ENCODE data around the gene GPR137B. TPM values are rescaled to one million over a fixed set of nuclear protein-coding genes. Genes with fewer than 3 reads are reported as not detected.

GPR137B gene
- total RNA-seq, 4 donors from 2014 or later, result 0.29 to 15.1 (median 11.2) TPM

GRCh38 chr1:236163463-236164153, 21.3 kb downstream of the GPR137B start:
- intact Hi-C loops (cut with DNase I; ENCODE audit: low total_unique reads), result no loop called here
- H3K4me1 ChIP-seq, result no peaks in the 10 kb centered on the region
- no peaks in the 10 kb centered on the region for H3K36me3 ChIP-seq
- no peaks in the 10 kb centered on the region for H3K27me3 ChIP-seq
- H3K9me3 ChIP-seq, result peaks cover 0 to 5% of the 10 kb centered on the region in 2 donors
- no peak for DNase-seq
- H3K27ac ChIP-seq, result no peak overlapping the region
- H3K4me3 ChIP-seq, result no peak overlapping the region
- TF ChIP-seq CTCF (IDR thresholded peaks at IDR 0.05), result no peak
- TF ChIP-seq POLR2A (IDR thresholded peaks at IDR 0.05), result no peak

GRCh38 chr1:236164273-236164672, 21.9 kb downstream of the GPR137B start:
- no peaks in the 10 kb centered on the region for H3K4me1 ChIP-seq
- no peak for DNase-seq
- H3K4me3 ChIP-seq, result no peak overlapping the region
- no peak overlapping the region for H3K27ac ChIP-seq
- TF ChIP-seq CTCF (IDR thresholded peaks at IDR 0.05) (no peak), POLR2A (IDR thresholded peaks at IDR 0.05) (no peak)
- no peaks in the 10 kb centered on the region for H3K27me3 ChIP-seq
- no peaks in the 10 kb centered on the region for H3K36me3 ChIP-seq
- intact Hi-C loops (cut with DNase I; ENCODE audit: low total_unique reads), result no loop called here
- H3K9me3 ChIP-seq, result peaks cover 0 to 5% of the 10 kb centered on the region in 2 donors

GRCh38 chr1:236165238-236165981, 23.1 kb downstream of the GPR137B start:
- H3K36me3 ChIP-seq, result no peaks in the 10 kb centered on the region
- intact Hi-C loops (cut with DNase I; ENCODE audit: low total_unique reads), result no loop called here
- peaks cover 0 to 5% of the 10 kb centered on the region in 2 donors for H3K9me3 ChIP-seq
- no peak for DNase-seq
- no peak overlapping the region for H3K4me3 ChIP-seq
- no peaks in the 10 kb centered on the region for H3K4me1 ChIP-seq
- H3K27me3 ChIP-seq, result no peaks in the 10 kb centered on the region
- H3K27ac ChIP-seq, result no peak overlapping the region
- TF ChIP-seq POLR2A (IDR thresholded peaks at IDR 0.05) (no peak), CTCF (IDR thresholded peaks at IDR 0.05) (no peak)

GRCh38 chr1:236166041-236166440, 23.7 kb downstream of the GPR137B start:
- Histone ChIP-seq H3K4me3 (no peak overlapping the region), H3K4me1 (no peaks in the 10 kb centered on the region), H3K9me3 (peaks cover 0 to 5% of the 10 kb centered on the region in 2 donors), H3K36me3 (no peaks in the 10 kb centered on the region), H3K27ac (no peak overlapping the region), H3K27me3 (no peaks in the 10 kb centered on the region)
- intact Hi-C loops (cut with DNase I; ENCODE audit: low total_unique reads), result no loop called here
- DNase-seq, result no peak
- no peak for TF ChIP-seq POLR2A (IDR thresholded peaks at IDR 0.05)
- TF ChIP-seq CTCF (IDR thresholded peaks at IDR 0.05), result no peak

GRCh38 chr1:236167154-236167553, 24.8 kb downstream of the GPR137B start:
- no peaks in the 10 kb centered on the region for H3K4me1 ChIP-seq
- H3K27ac ChIP-seq, result no peak overlapping the region
- DNase-seq, result no peak
- no peaks in the 10 kb centered on the region for H3K36me3 ChIP-seq
- TF ChIP-seq POLR2A (IDR thresholded peaks at IDR 0.05) (no peak), CTCF (IDR thresholded peaks at IDR 0.05) (no peak)
- H3K9me3 ChIP-seq, result no peaks in the 10 kb centered on the region
- H3K27me3 ChIP-seq, result no peaks in the 10 kb centered on the region
- H3K4me3 ChIP-seq, result no peak overlapping the region
- intact Hi-C loops (cut with DNase I; ENCODE audit: low total_unique reads), result no loop called here
